ENCODE data around the gene RBM24. TPM values are rescaled to one million over a fixed set of nuclear protein-coding genes. Genes with fewer than 3 reads are reported as not detected.
"Not testable (repeated sequence)": the region's sequence is repeated elsewhere in the genome, so short reads cannot be mapped to it uniquely, and the experiment has no call there.

The RBM24 gene
- total RNA-seq, 2 donors from 2014 or later = 15.7 to 23.6 TPM

- no peak for DNase-seq (ENCODE audit: low spot score)
- intact Hi-C loops (cut with DNase I) = no loop called here
Observed at GRCh38 chr6:17318435-17319165, 37.4 kb downstream of the RBM24 start.

DNA sequence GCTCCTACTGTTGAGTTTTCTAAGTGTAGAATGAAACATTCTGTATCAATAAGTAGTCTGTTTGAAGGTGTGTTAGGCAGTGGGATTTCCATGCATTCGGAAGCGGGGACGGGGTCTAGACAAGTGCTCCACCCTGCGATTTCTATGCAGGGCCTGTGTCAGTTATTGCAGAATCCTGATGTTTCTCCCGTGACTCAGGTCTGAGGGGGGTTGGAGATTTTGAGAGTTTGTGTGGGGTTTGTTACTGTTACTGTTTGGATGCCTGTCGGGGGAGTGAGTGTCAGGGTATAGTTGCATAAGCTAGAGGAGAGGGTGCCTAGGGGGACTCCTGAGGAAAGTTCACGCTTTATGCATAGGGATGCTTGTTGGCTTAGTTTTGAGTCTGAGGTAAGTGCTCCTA, 39.1 kb downstream of the RBM24 start:
- intact Hi-C loops (cut with DNase I); DNase-seq (ENCODE audit: low spot score): not testable (repeated sequence)

- intact Hi-C loops (cut with DNase I) = no loop called here
- DNase-seq (ENCODE audit: low spot score) = no peak
Observed at GRCh38 chr6:17331238-17331637, 50.1 kb downstream of the RBM24 start.

GRCh38 chr6:17334265-17334664, 53.1 kb downstream of the RBM24 start:
- intact Hi-C loops (cut with DNase I) = no loop called here
- DNase-seq (ENCODE audit: low spot score) = no peak

DNA sequence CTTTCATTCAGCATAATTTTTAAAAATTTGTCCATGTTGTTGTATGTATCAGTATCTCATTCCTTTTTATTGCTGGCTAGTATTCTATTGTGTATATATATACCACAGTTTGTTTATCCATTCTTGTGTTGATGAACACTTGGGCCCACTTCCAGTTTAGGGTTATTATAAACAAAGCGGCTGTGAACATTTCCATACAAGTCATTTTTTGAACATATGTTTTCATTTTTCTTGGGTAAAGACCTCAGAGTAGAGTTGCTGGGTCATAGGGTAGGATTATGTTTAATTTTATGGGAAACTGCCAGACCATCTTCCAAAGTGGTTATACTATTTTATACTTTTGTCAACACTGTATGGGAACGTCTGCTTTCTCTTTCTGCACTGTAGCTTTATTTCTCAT, 55.3 kb downstream of the RBM24 start:
- intact Hi-C loops (cut with DNase I) = no loop called here
- DNase-seq (ENCODE audit: low spot score) = no peak

- no peak for DNase-seq (ENCODE audit: low spot score)
- intact Hi-C loops (cut with DNase I) = no loop called here
Observed at GRCh38 chr6:17339308-17339670, 58.1 kb downstream of the RBM24 start.

DNA sequence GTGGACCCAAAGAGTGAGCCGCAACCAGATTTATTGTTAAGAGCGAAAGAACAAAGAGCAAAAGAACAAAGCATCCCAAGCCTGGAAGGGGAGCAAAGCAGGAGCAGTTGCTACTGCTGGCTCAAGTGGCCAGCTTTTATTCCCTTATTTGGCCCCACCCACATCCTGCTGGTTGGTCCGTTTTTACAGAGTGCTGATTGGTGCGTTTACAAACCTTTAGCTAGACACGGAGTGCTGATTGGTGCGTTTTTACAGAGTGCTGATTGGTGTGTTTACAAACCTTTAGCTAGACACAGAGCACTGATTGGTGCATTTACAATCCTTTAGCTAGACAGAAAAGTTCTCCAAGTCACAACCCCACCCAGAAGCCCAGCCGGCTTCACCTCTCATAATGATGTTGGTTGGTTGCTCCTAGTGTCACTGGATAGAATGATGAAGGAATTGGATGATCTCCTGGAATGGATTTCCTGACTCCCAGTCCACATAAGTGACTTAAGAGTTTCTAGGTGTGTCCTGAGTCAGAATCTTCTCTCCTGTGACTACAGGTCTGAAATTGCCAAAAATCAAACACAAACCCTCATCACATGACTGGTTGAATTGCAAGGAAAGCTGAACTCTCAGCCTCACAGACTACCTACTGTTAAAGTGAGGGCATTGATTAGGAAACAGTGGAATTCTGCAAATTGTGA, 60.1 kb downstream of the RBM24 start:
- DNase-seq (ENCODE audit: low spot score) = no peak
- intact Hi-C loops (cut with DNase I) = loop anchor here in 1 of 2 donors (10.0 kb wide), 1 partner anchor 574 kb away; no protein-coding TSS in a partner anchor

DNA sequence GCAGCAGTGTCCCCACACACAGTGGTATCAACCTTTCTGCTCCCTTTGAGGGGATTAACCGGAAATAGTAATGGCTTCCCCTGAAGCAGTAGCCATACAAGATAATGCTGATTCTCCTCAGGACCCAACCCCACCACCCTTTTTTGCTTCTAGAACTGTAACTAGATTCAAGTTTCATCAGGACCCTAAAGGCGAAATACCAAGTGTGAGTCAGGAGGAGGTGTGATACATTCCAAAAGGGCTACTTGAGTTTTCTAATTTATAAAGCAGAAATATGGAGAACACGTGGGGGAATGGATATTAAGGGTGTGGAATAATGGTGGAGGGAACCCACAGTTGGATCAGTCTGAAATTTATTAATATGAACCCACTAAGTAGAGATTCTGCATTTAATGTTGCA, 60.7 kb downstream of the RBM24 start:
- DNase-seq (ENCODE audit: low spot score) = no peak
- intact Hi-C loops (cut with DNase I) = loop anchor here in 1 of 2 donors (10.0 kb wide), 1 partner anchor 573 kb away; no protein-coding TSS in a partner anchor

DNA sequence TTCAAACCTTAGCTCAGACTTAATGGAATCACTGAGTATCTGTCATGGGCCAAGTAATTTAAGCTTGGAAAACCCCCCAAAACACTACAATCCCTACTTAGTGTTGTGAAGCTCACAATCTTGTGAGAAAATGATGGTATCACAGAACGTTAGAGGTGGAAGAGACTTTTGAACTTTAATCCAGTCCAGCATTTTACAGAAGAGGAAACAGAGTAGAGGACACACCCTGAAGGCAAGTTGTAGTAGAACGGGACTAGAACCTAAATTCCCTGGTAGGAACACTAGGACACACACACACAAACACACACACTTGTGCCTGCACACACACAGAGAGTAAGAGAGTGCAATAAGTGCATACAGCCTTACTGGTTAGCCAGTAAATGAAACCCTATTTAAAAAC, 62.1 kb downstream of the RBM24 start:
- intact Hi-C loops (cut with DNase I) = loop anchor here in 1 of 2 donors (10.0 kb wide), 1 partner anchor 572 kb away; no protein-coding TSS in a partner anchor
- no peak for DNase-seq (ENCODE audit: low spot score)

Other genes with a start within 250 kb of the RBM24 start
- not detected for gene STMND1, start 179.3 kb upstream of the RBM24 start, total RNA-seq
- 10 to 100 TPM; 30.2 to 35.6 TPM for gene CAP2, start 112.2 kb downstream of the RBM24 start, total RNA-seq